Astrocyte (in vitro differentiated cells and primary cell): ENCODE results near the gene MON2. TPM values are rescaled to one million over a fixed set of nuclear protein-coding genes. Genes with fewer than 3 reads are reported as not detected.
A peak's percentile ranks its signal among the peaks of the same experiment; 100 is the strongest.

Experiments
- DNase-seq: peaks from one replicate; pipeline ENCODE4 v3.0.0-alpha.2; 2010; ENCODE audit warnings: low read depth
- FAIRE-seq: peaks from 2 replicates; lab custom pipeline; 2011; peaks lifted over from hg19 to GRCh38; lab: Jason Lieb, UNC
- H2AFZ ChIP-seq: 2 replicates; pipeline ENCODE4 v1.6.0; 2012; ENCODE audit warnings: low read depth, low read length, inconsistent platforms
- H3K27ac ChIP-seq: 2 replicates; pipeline ENCODE4 v1.5.1; 2011; ENCODE audit warnings: low read depth, low read length, inconsistent platforms
- H3K27me3 ChIP-seq: 2 replicates; pipeline ENCODE4 v1.6.0; 2011; ENCODE audit warnings: low read length, inconsistent platforms; ENCODE audit not compliant: insufficient read depth
- H3K36me3 ChIP-seq: 2 replicates; pipeline ENCODE4 v1.5.1; 2011; ENCODE audit warnings: low read length, inconsistent platforms; ENCODE audit not compliant: insufficient read depth
- H3K4me1 ChIP-seq: 2 replicates; pipeline ENCODE4 v1.5.1; 2011; ENCODE audit warnings: low read length, inconsistent platforms; ENCODE audit not compliant: insufficient read depth
- H3K4me2 ChIP-seq: 2 replicates; pipeline ENCODE4 v1.6.0; 2012; ENCODE audit warnings: low read length, inconsistent platforms
- H3K4me3 ChIP-seq: 2 replicates; pipeline ENCODE4 v1.5.1; 2011; ENCODE audit warnings: low read depth, mild to moderate bottlenecking, low read length, inconsistent platforms; ENCODE audit not compliant: insufficient read depth
- H3K79me2 ChIP-seq: 2 replicates; pipeline ENCODE4 v1.6.0; 2012; ENCODE audit warnings: mild to moderate bottlenecking, low read length, inconsistent platforms; ENCODE audit not compliant: insufficient read depth
- H3K9ac ChIP-seq: 2 replicates; pipeline ENCODE4 v1.6.0; 2012; ENCODE audit warnings: mild to moderate bottlenecking, low read length, inconsistent platforms
- H3K9me3 ChIP-seq: 2 replicates; pipeline ENCODE4 v1.5.1; 2012; ENCODE audit warnings: low read depth, mild to moderate bottlenecking, low read length, inconsistent platforms; ENCODE audit not compliant: insufficient read depth
- H4K20me1 ChIP-seq: 2 replicates; pipeline ENCODE4 v1.6.0; 2012; ENCODE audit warnings: low read length, inconsistent platforms; ENCODE audit not compliant: insufficient read depth
- H3K27ac Mint-ChIP-seq: one replicate; pipeline ENCODE4 v1.8.0; 2021; ENCODE audit warnings: mild to moderate bottlenecking, mixed read lengths; ENCODE audit not compliant: unreplicated experiment
- H3K27me3 Mint-ChIP-seq: one replicate; pipeline ENCODE4 v1.8.0; 2021; ENCODE audit warnings: low read depth, mixed read lengths; ENCODE audit not compliant: unreplicated experiment
- H3K36me3 Mint-ChIP-seq: one replicate; pipeline ENCODE4 v1.8.0; 2021; ENCODE audit warnings: low read depth, mixed read lengths; ENCODE audit not compliant: unreplicated experiment
- H3K4me1 Mint-ChIP-seq: one replicate; pipeline ENCODE4 v1.8.0; 2021; ENCODE audit warnings: low read depth, mixed read lengths; ENCODE audit not compliant: unreplicated experiment
- H3K4me3 Mint-ChIP-seq: one replicate; pipeline ENCODE4 v1.8.0; 2021; ENCODE audit warnings: mild to moderate bottlenecking, moderate library complexity, mixed read lengths; ENCODE audit not compliant: unreplicated experiment
- H3K9me3 Mint-ChIP-seq: one replicate; pipeline ENCODE4 v1.8.0; 2021; ENCODE audit warnings: mild to moderate bottlenecking, mixed read lengths; ENCODE audit not compliant: unreplicated experiment
- EZH2 ChIP-seq: IDR thresholded peaks from 2 replicates; pipeline ENCODE4 v1.6.1; 2012; ENCODE audit warnings: mild to moderate bottlenecking, low read length, inconsistent platforms; ENCODE audit not compliant: insufficient read depth
- microRNA-seq: library from miRNA; unstranded; fragments of <30 nt; microRNA quantifications from one replicate; pipeline ENCODE4 v1.2.0, GENCODE V29; 2020
- total RNA-seq: library from RNA; stranded (reverse); gene quantifications from 2 replicates; pipeline ENCODE4 v1.2.1, GENCODE V29; 2021
- TF ChIP-seq, protein P1 (sequence below): IDR thresholded peaks from 2 replicates; pipeline ENCODE4 v1.5.1; 2011; ENCODE audit warnings: low read depth, mild to moderate bottlenecking, inconsistent platforms, low read length, moderate library complexity; ENCODE audit not compliant: insufficient read depth

MON2 gene
- total RNA-seq, 1 donor from 2014 or later, result 39.7 TPM

- no peaks in the 10 kb centered on the region for H4K20me1 ChIP-seq
- no peak overlapping the region for H3K4me3 ChIP-seq
- no peak overlapping the region for H3K9ac ChIP-seq
- TF ChIP-seq EZH2, result no peak
- TF ChIP-seq, protein P1, sequence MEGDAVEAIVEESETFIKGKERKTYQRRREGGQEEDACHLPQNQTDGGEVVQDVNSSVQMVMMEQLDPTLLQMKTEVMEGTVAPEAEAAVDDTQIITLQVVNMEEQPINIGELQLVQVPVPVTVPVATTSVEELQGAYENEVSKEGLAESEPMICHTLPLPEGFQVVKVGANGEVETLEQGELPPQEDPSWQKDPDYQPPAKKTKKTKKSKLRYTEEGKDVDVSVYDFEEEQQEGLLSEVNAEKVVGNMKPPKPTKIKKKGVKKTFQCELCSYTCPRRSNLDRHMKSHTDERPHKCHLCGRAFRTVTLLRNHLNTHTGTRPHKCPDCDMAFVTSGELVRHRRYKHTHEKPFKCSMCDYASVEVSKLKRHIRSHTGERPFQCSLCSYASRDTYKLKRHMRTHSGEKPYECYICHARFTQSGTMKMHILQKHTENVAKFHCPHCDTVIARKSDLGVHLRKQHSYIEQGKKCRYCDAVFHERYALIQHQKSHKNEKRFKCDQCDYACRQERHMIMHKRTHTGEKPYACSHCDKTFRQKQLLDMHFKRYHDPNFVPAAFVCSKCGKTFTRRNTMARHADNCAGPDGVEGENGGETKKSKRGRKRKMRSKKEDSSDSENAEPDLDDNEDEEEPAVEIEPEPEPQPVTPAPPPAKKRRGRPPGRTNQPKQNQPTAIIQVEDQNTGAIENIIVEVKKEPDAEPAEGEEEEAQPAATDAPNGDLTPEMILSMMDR, result no peak
- DNase-seq (no peak), FAIRE-seq (no peak)
- no peak overlapping the region for H3K27ac Mint-ChIP-seq
- no peaks in the 10 kb centered on the region for H3K27me3 Mint-ChIP-seq
- peaks cover 2% of the 10 kb centered on the region for H3K9me3 Mint-ChIP-seq
- no peak overlapping the region for H3K27ac ChIP-seq
- no peaks in the 10 kb centered on the region for H3K79me2 ChIP-seq
- H3K9me3 ChIP-seq, result no peaks in the 10 kb centered on the region
- no peak overlapping the region for H2AFZ ChIP-seq
- H3K4me3 Mint-ChIP-seq, result no peak overlapping the region
- H3K4me1 ChIP-seq, result no peaks in the 10 kb centered on the region
- no peaks in the 10 kb centered on the region for H3K27me3 ChIP-seq
- no peak overlapping the region for H3K4me2 ChIP-seq
- no peaks in the 10 kb centered on the region for H3K36me3 ChIP-seq
- H3K36me3 Mint-ChIP-seq, result peaks cover 2% of the 10 kb centered on the region
- peaks cover 1% of the 10 kb centered on the region for H3K4me1 Mint-ChIP-seq
These were observed 182.9 kb downstream of the MON2 start for GRCh38 chr12:62649412-62650138.

Small RNA genes within 50 kb of the gene (microRNA-seq; reads per million reads assigned to microRNA genes)
- gene MIRLET7I, result 3,135 reads per million, percentile 90 among the genes with 10 or more reads in this experiment

Other genes with a start within 250 kb of the MON2 start
- gene USP15, start 206.4 kb upstream of the MON2 start, total RNA-seq, result 68.5 and 81.9 TPM in 2 replicates